ENCODE data around the gene NDUFA8. TPM values are rescaled to one million over a fixed set of nuclear protein-coding genes. Genes with fewer than 3 reads are reported as not detected.

The NDUFA8 gene
- total RNA-seq, 1 experiment from 2014 or later = 52.5 TPM

DNA sequence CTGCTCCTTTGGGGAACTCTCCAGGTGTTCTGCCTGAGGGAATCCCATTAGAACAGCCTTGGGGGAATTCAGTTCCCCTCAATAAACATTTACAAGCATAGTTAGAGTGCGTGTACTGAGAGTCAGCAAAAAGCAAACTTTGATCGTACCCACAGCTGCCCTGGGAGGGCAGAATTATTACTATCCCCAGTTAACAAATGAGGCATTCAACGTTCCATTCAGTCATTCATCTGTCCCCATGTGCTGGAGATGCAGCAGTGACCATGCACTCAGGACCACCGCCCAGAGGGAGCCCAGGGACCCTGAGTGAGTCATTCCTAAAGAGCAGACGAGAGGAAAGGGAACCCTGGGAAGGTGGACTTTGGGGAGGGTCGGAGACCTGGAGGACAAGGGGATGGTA lies 47.3 kb downstream of the NDUFA8 start:
- Mint-ChIP-seq H3K4me3 (ENCODE audit: unreplicated experiment) (no peak overlapping the region), H3K4me1 (ENCODE audit: insufficient read depth, unreplicated experiment) (peaks cover 5% of the 10 kb centered on the region), H3K27me3 (ENCODE audit: insufficient read depth, unreplicated experiment) (peaks cover 35% of the 10 kb centered on the region), H3K36me3 (ENCODE audit: insufficient read depth, unreplicated experiment) (no peaks in the 10 kb centered on the region), H3K27ac (ENCODE audit: low read depth, unreplicated experiment) (no peak overlapping the region), H3K9me3 (ENCODE audit: unreplicated experiment) (no peaks in the 10 kb centered on the region)
- TF ChIP-seq, protein P1, sequence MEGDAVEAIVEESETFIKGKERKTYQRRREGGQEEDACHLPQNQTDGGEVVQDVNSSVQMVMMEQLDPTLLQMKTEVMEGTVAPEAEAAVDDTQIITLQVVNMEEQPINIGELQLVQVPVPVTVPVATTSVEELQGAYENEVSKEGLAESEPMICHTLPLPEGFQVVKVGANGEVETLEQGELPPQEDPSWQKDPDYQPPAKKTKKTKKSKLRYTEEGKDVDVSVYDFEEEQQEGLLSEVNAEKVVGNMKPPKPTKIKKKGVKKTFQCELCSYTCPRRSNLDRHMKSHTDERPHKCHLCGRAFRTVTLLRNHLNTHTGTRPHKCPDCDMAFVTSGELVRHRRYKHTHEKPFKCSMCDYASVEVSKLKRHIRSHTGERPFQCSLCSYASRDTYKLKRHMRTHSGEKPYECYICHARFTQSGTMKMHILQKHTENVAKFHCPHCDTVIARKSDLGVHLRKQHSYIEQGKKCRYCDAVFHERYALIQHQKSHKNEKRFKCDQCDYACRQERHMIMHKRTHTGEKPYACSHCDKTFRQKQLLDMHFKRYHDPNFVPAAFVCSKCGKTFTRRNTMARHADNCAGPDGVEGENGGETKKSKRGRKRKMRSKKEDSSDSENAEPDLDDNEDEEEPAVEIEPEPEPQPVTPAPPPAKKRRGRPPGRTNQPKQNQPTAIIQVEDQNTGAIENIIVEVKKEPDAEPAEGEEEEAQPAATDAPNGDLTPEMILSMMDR (IDR thresholded peaks at IDR 0.05; ENCODE audit: unreplicated experiment) = no peak
- DNase-seq (ENCODE audit: unreplicated experiment) = no peak
- intact Hi-C loops (cut with micrococcal nuclease) = no loop called here
- ChIA-PET POLR2A (no interaction called here), CTCF (interaction anchor here (0.7 to 2.9 kb wide), 4 partner anchors 9 to 21 kb away, joined by 3 to 15 read pairs (median 8); no protein-coding TSS in a partner anchor)
- no TSS peak for BruUV-seq (replicated peaks)

DNA sequence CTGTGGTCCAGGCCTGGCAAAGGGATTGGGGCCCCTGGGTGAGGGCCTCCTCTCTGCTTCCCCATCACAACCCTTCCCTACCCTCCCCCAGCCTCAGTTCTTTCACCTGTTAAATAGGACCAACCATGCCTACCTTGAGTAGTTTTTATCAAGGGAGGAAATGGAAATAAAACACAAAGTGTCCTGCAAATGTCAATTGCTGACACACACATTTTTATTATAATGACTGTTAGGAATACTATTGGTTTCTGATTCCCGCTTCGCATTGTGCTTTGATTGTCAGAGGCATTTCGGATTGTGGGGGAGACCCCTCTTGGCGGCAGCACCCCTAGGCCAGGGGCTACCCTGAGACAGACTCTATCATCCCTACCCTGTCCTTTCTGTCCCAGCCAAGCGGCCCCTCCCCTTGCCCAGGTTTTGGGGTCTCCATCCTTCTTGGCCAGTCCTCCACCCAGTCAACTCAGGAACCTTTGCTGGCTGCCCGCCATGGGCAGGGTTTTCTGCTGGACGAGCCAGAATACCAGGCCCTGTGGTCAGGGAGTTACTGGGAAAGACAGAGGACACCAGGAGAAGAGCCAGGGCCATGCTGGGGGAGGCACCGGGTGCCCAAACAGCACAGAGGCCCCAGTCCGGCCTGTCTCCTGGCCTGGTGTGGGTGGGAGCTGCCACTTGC lies 48.0 kb downstream of the NDUFA8 start:
- POLR2A ChIA-PET = interaction anchor here (0.6 to 0.7 kb wide), 2 partner anchors 444 to 1019 kb away, joined by 3 to 4 read pairs; no protein-coding TSS in a partner anchor
- H3K27me3 Mint-ChIP-seq (ENCODE audit: insufficient read depth, unreplicated experiment) = peaks cover 35% of the 10 kb centered on the region
- no peaks in the 10 kb centered on the region for H3K9me3 Mint-ChIP-seq (ENCODE audit: unreplicated experiment)
- intact Hi-C loops (cut with micrococcal nuclease) = no loop called here
- DNase-seq (ENCODE audit: unreplicated experiment) = no peak
- H3K4me3 Mint-ChIP-seq (ENCODE audit: unreplicated experiment) = no peak overlapping the region
- H3K36me3 Mint-ChIP-seq (ENCODE audit: insufficient read depth, unreplicated experiment) = no peaks in the 10 kb centered on the region
- H3K4me1 Mint-ChIP-seq (ENCODE audit: insufficient read depth, unreplicated experiment) = peaks cover 5% of the 10 kb centered on the region
- TF ChIP-seq, protein P1 (IDR thresholded peaks at IDR 0.05; ENCODE audit: unreplicated experiment) = no peak
- CTCF ChIA-PET = interaction anchor here (2.9 kb wide), 1 partner anchor 10 kb away, joined by 15 read pairs; no protein-coding TSS in a partner anchor
- no TSS peak for BruUV-seq (replicated peaks)
- H3K27ac Mint-ChIP-seq (ENCODE audit: low read depth, unreplicated experiment) = no peak overlapping the region

DNA sequence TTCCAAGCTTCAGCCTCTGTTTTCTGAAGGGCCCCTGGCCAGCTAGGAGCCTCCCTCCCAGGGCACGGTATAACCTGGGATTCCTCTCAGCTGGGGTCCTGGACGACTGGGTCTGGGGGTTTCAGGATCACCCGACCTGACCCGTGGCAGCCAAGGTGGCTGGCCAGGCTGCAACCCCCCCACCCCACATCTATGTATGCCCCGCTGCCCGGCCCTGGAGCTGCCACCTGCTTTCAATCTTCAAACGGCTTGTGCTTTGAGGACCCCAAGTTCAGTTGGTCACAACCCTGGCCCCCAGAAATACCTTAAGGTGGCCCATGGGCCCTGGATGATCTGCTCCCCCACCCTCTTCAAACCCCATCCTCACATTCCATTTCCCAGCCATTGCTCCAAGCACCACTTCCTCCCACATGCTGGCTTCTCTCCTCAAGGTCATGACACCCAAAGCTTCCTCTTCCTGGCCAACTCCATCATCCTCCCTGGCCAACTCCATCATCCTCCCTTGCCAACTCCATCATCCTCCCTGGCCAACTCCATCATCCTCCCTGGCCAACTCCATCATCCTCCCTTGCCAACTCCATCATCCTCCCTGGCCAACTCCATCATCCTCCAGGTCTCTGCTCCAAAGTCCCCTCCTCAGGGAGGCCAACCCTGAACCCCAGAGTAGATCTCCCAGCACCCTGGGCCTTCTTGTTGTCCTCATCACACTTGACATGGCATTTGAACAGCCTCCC lies 49.3 kb downstream of the NDUFA8 start:
- Mint-ChIP-seq H3K36me3 (ENCODE audit: insufficient read depth, unreplicated experiment) (no peaks in the 10 kb centered on the region), H3K27ac (ENCODE audit: low read depth, unreplicated experiment) (no peak overlapping the region), H3K4me1 (ENCODE audit: insufficient read depth, unreplicated experiment) (peaks cover 5% of the 10 kb centered on the region), H3K4me3 (ENCODE audit: unreplicated experiment) (no peak overlapping the region), H3K9me3 (ENCODE audit: unreplicated experiment) (no peaks in the 10 kb centered on the region), H3K27me3 (ENCODE audit: insufficient read depth, unreplicated experiment) (peaks cover 28% of the 10 kb centered on the region)
- ChIA-PET CTCF (interaction anchor here (0.6 to 5.0 kb wide), 6 partner anchors 11 to 564 kb away, joined by 3 to 26 read pairs (median 6); no protein-coding TSS in a partner anchor), POLR2A (interaction anchor here (0.7 kb wide), 1 partner anchor 125 kb away, joined by 3 read pairs; no protein-coding TSS in a partner anchor)
- no peak for DNase-seq (ENCODE audit: unreplicated experiment)
- no TSS peak for BruUV-seq (replicated peaks)
- intact Hi-C loops (cut with micrococcal nuclease) = no loop called here
- TF ChIP-seq, protein P1 (IDR thresholded peaks at IDR 0.05; ENCODE audit: unreplicated experiment) = no peak
